Muscle layer of colon (tissue), 2 donors: ENCODE results near the gene CD82.

Experiments
- H3K27ac ChIP-seq: one replicate; pipeline ENCODE4 v1.7.0; 2013; ENCODE audit warnings: low read depth, mild to moderate bottlenecking, low read length, moderate library complexity
- H3K27me3 ChIP-seq, 2 donors: one replicate each; pipeline ENCODE4 v1.7.0; 2013; ENCODE audit warnings: low read length in 2 of 2, mild to moderate bottlenecking in 2 of 2; ENCODE audit not compliant: insufficient read depth in 2 of 2, control insufficient read depth in 1 of 2
- H3K36me3 ChIP-seq: one replicate; pipeline ENCODE4 v1.7.0; 2013; ENCODE audit warnings: mild to moderate bottlenecking, low read length; ENCODE audit not compliant: insufficient read depth
- H3K4me1 ChIP-seq: one replicate; pipeline ENCODE4 v1.7.0; 2013; ENCODE audit warnings: mild to moderate bottlenecking, low read length; ENCODE audit not compliant: insufficient read depth
- H3K4me3 ChIP-seq, 2 donors: one replicate each; pipeline ENCODE4 v1.7.0; 2013; ENCODE audit warnings: low read length in 2 of 2, low read depth in 1 of 2, mild to moderate bottlenecking in 1 of 2, moderate library complexity in 1 of 2
- H3K9ac ChIP-seq: one replicate; pipeline ENCODE4 v1.7.0; 2013; ENCODE audit warnings: low read length
- H3K9me3 ChIP-seq: one replicate; pipeline ENCODE4 v1.7.0; 2013; ENCODE audit warnings: mild to moderate bottlenecking, low read length
- donor health status: abdominal sarcoma.
- donor health status: Adenocarcinoma of cecum.

CD82 gene

DNA sequence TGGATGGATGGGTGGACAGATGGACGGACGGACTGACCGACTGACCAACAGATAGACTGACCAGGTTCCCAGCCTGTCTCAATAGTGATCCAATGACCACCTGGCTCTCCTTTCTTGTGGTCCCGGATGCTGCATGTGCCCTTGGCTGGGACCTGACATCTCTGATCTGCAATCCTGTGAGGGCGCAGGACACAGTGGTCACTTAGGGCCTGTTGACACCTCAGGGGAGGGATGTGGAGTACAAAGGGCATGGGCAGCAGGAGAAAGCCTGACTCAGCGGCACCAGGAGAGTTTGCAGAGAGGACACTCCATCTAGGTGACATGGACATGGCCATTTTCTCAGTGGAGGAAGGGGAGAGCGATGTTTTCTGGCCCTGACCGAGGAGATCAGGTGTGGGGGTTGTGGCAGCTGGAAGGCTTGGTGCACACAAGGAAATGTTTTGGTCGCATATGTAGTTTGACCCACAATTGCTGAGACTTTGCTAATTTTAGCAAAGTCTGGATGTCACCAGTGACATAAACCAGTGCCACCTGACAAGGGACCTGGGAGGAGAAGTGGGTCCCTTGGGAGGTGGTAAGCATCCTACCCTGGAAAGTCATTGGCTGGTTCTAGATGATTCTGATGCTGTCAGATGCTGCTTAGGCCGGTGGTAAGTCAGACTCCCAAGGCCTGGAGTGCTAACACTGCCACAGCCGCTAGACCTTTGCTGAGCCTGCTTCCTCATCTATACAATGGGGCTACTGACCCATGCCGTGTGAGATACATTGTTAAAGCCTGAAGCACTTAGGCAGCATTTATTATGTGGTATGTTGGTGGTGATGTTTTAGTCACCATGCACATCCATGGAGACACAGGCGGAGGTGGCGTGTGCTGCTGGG lies 50.7 kb downstream of the CD82 start:
- peaks cover 3% of the 10 kb centered on the region for H3K4me1 ChIP-seq
- H3K9ac ChIP-seq = no peak overlapping the region
- no peaks in the 10 kb centered on the region for H3K27me3 ChIP-seq
- no peak overlapping the region for H3K27ac ChIP-seq
- no peaks in the 10 kb centered on the region for H3K9me3 ChIP-seq
- H3K36me3 ChIP-seq = no peaks in the 10 kb centered on the region
- no peak overlapping the region for H3K4me3 ChIP-seq

- no peaks in the 10 kb centered on the region for H3K9me3 ChIP-seq
- H3K4me3 ChIP-seq = no peak overlapping the region
- H3K36me3 ChIP-seq = no peaks in the 10 kb centered on the region
- no peak overlapping the region for H3K9ac ChIP-seq
- H3K4me1 ChIP-seq = peaks cover 8% of the 10 kb centered on the region
- H3K27ac ChIP-seq = no peak overlapping the region
- no peaks in the 10 kb centered on the region for H3K27me3 ChIP-seq
Observed at GRCh38 chr11:44617671-44618461, 52.4 kb downstream of the CD82 start.

DNA sequence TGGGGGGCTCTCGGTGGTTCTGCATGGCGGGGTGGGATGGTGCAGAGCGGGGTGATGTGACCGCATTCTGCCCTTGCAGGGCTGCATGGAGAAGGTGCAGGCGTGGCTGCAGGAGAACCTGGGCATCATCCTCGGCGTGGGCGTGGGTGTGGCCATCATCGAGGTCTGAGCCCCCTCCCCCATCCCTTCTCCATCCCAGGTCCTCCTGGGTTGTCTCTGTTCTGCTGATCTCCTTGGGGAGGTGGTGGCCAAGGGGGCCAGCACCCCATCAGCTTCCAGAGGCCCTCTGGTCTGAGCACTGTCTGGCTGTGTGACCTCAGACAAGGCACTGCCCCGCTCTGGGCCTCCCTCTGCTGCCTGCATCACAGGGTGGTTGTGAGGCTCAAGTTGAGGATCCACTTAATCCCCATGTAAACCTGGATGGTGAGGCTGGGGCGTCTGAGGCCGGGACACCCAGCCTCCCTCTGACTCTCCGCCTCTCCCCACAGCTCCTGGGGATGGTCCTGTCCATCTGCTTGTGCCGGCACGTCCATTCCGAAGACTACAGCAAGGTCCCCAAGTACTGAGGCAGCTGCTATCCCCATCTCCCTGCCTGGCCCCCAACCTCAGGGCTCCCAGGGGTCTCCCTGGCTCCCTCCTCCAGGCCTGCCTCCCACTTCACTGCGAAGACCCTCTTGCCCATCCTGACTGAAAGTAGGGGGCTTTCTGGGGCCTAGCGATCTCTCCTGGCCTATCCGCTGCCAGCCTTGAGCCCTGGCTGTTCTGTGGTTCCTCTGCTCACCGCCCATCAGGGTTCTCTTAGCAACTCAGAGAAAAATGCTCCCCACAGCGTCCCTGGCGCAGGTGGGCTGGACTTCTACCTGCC lies 53.3 kb downstream of the CD82 start:
- Histone ChIP-seq H3K27me3 (no peaks in the 10 kb centered on the region), H3K36me3 (no peaks in the 10 kb centered on the region), H3K4me3 (no peak overlapping the region), H3K4me1 (peaks cover 12% of the 10 kb centered on the region), H3K27ac (no peak overlapping the region), H3K9ac (no peak overlapping the region), H3K9me3 (no peaks in the 10 kb centered on the region)

GRCh38 chr11:44620328-44620725 lies 54.9 kb downstream of the CD82 start:
- H3K27ac ChIP-seq = no peak overlapping the region

DNA sequence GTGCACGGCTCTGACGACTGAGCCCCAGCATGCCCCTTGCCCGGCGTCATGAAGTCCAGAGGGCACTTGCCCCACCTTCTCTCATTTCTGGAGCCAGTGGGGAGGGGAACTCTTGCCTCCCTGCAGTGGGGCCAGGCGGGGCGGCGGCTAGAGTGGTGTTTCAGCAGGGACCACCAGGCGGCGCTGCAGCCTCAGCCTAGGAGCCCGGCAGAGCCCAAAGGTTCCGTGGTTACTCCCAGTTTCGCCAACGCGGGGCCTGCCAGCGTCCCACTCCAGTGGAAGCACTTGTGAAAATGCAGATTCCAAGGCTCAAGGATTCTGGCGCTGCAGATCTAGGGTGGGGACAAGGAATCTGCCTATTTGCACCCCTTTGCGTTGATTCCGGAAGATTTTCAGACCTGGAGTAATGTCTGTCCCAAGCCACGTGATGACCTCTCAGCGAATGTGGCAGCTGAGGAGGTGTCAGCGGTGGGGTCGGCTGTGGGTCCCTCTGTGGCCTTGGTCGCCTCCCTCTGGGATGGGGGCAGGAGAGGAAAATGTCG lies 55.7 kb downstream of the CD82 start:
- Histone ChIP-seq H3K4me1 (peaks cover 21% of the 10 kb centered on the region), H3K9me3 (no peaks in the 10 kb centered on the region), H3K27ac (no peak overlapping the region), H3K4me3 (no peak overlapping the region), H3K36me3 (no peaks in the 10 kb centered on the region), H3K27me3 (no peaks in the 10 kb centered on the region), H3K9ac (no peak overlapping the region)

More at GRCh38 chr11:44620328-44620725, 54.9 kb downstream of the CD82 start:
- H3K4me3 ChIP-seq = no peak overlapping the region
- H3K36me3 ChIP-seq = no peaks in the 10 kb centered on the region
- H3K9me3 ChIP-seq = no peaks in the 10 kb centered on the region
- H3K9ac ChIP-seq = no peak overlapping the region
- no peaks in the 10 kb centered on the region for H3K27me3 ChIP-seq
- H3K4me1 ChIP-seq = peaks cover 13% of the 10 kb centered on the region

- no peak overlapping the region for H3K27ac ChIP-seq
- no peaks in the 10 kb centered on the region for H3K27me3 ChIP-seq
- no peaks in the 10 kb centered on the region for H3K36me3 ChIP-seq
- peaks cover 27% of the 10 kb centered on the region for H3K4me1 ChIP-seq
- H3K9me3 ChIP-seq = no peaks in the 10 kb centered on the region
- no peak overlapping the region for H3K4me3 ChIP-seq
- H3K9ac ChIP-seq = no peak overlapping the region
Observed at GRCh38 chr11:44621784-44622183, 56.3 kb downstream of the CD82 start.

DNA sequence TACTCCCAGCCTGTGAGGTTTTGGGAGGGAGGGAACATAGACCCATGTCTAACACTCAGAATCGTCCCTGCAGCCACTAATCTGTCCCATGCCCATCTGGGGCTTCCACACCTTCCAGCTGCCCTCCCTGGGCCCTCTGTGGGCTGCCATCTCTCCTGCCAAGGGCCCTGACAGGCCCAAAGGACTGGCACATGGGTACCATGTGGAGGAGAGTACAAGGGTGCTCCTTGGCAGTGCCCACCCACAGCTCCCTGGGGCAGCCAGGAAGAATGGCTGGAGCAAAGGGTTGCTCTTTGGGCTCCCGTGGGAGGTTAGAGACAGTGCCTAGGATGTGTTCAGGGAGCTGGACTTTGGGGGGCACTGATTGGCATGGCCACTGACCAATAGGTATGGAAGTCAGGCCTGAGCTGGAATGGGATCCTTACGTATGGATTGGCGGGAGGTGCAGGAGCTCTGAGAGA lies 56.8 kb downstream of the CD82 start:
- Histone ChIP-seq H3K36me3 (no peaks in the 10 kb centered on the region), H3K4me3 (no peak overlapping the region), H3K9me3 (no peaks in the 10 kb centered on the region), H3K9ac (no peak overlapping the region), H3K27ac (no peak overlapping the region), H3K27me3 (no peaks in the 10 kb centered on the region), H3K4me1 (peaks cover 29% of the 10 kb centered on the region)

DNA sequence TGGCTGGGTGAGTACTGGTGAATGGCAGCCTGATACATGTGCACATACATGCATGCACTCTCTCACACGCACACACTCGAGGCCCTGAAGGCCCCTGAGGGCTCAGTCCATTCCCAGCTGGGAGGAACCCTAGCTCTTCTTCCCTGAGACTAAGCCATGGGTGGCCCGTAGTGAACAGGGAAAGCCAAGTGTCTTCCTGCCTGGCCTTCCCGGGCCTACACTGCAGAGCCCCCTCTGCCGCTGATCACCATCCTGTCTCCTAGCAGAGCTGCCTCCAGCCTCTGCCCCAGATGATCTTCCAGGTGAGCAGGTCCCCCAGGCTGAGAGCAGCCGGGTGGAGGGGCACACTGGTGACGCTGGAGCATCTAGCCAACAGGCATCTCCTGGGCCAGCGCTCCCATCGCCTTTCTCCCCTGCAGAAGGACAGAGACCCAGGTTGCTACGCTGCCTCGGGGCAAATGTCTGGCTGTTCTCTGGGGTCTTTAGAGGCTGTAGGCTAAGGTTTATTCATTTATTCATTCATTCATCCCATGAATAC lies 57.3 kb downstream of the CD82 start:
- Histone ChIP-seq H3K27me3 (no peaks in the 10 kb centered on the region), H3K9me3 (no peaks in the 10 kb centered on the region), H3K4me1 (peaks cover 34% of the 10 kb centered on the region), H3K36me3 (no peaks in the 10 kb centered on the region), H3K4me3 (no peak overlapping the region), H3K9ac (no peak overlapping the region), H3K27ac (no peak overlapping the region)

DNA sequence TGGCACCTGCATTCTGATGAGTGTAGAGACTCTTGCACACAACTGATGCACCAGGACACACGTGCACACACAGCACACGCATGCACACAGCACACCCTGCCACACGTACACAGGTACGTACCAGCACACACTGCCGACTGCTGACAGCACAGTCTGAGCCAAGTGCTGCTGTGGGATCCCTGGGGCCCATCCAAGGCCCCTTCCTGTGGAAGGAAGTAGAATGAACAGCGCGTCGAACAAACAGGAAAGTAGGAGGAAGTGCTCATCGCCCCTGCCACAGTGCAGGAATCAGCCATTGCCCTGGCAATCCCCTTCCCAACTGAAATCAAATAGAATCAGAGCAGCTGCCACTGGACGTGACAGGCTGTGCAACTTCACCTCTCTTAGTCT lies 57.9 kb downstream of the CD82 start:
- no peak overlapping the region for H3K4me3 ChIP-seq
- H3K9me3 ChIP-seq = no peaks in the 10 kb centered on the region
- H3K9ac ChIP-seq = no peak overlapping the region
- H3K27me3 ChIP-seq = no peaks in the 10 kb centered on the region
- H3K36me3 ChIP-seq = no peaks in the 10 kb centered on the region
- H3K27ac ChIP-seq = no peak overlapping the region
- H3K4me1 ChIP-seq = peaks cover 40% of the 10 kb centered on the region

- no peak overlapping the region for H3K4me3 ChIP-seq
- no peaks in the 10 kb centered on the region for H3K36me3 ChIP-seq
- no peak overlapping the region for H3K9ac ChIP-seq
- no peaks in the 10 kb centered on the region for H3K27me3 ChIP-seq
- H3K27ac ChIP-seq = no peak overlapping the region
- peaks cover 46% of the 10 kb centered on the region for H3K4me1 ChIP-seq
- no peaks in the 10 kb centered on the region for H3K9me3 ChIP-seq
Observed at GRCh38 chr11:44623731-44624491, 58.4 kb downstream of the CD82 start.
